Memory B cell (primary cell): ENCODE measurements around the gene BTBD9.
A peak's percentile ranks its signal among the peaks of the same experiment; 100 is the strongest.
"Not testable (repeated sequence)": the region's sequence is repeated elsewhere in the genome, so short reads cannot be mapped to it uniquely, and the experiment has no call there.

ENCODE experiments used
- ATAC-seq: fragments of 150-1000 bp; cut with Tn5 transposase; 2 replicates; pipeline ENCODE4 v1.10.0; 2021; ENCODE audit warnings: low read depth, mild to moderate bottlenecking, moderate library complexity
- DNase-seq, 2 donors: peaks; one replicate each; pipeline ENCODE4 v3.0.0; 2022; ENCODE audit warnings: low spot score in 2 of 2
- H3K27ac Mint-ChIP-seq: one replicate; pipeline ENCODE4 v1.8.0; 2022; ENCODE audit warnings: mild to moderate bottlenecking, moderate library complexity, mixed read lengths
- H3K27me3 Mint-ChIP-seq: one replicate; pipeline ENCODE4 v1.8.0; 2022; ENCODE audit warnings: mixed read lengths
- H3K36me3 Mint-ChIP-seq: one replicate; pipeline ENCODE4 v1.8.0; 2022; ENCODE audit warnings: mild to moderate bottlenecking, mixed read lengths
- H3K4me1 Mint-ChIP-seq: one replicate; pipeline ENCODE4 v1.8.0; 2022; ENCODE audit warnings: mixed read lengths
- H3K4me3 Mint-ChIP-seq: one replicate; pipeline ENCODE4 v1.8.0; 2022; ENCODE audit warnings: mild to moderate bottlenecking, moderate library complexity, mixed read lengths
- H3K9me3 Mint-ChIP-seq: one replicate; pipeline ENCODE4 v1.8.0; 2022; ENCODE audit warnings: mixed read lengths

BTBD9 gene

GRCh38 chr6:38636027-38636426, 3.7 kb downstream of the BTBD9 start:
- no peak overlapping the region for H3K4me3 Mint-ChIP-seq
- H3K27ac Mint-ChIP-seq: peak overlapping the region; percentile 42
- DNase-seq (no peak), ATAC-seq (no peak)
- peaks cover 4% of the 10 kb centered on the region for H3K36me3 Mint-ChIP-seq
- no peaks in the 10 kb centered on the region for H3K27me3 Mint-ChIP-seq
- peaks cover 31% of the 10 kb centered on the region for H3K4me1 Mint-ChIP-seq
- no peaks in the 10 kb centered on the region for H3K9me3 Mint-ChIP-seq

- Mint-ChIP-seq H3K27me3 (no peaks in the 10 kb centered on the region), H3K27ac (peak overlapping the region; percentile 4), H3K4me1 (peaks cover 27% of the 10 kb centered on the region), H3K9me3 (no peaks in the 10 kb centered on the region), H3K36me3 (peaks cover 4% of the 10 kb centered on the region), H3K4me3 (no peak overlapping the region)
- ATAC-seq (no peak), DNase-seq (no peak)
These were observed 5.2 kb downstream of the BTBD9 start for GRCh38 chr6:38634518-38634917.

- H3K27ac Mint-ChIP-seq: no peak overlapping the region
- H3K4me1 Mint-ChIP-seq: peaks cover 21% of the 10 kb centered on the region
- H3K27me3 Mint-ChIP-seq: no peaks in the 10 kb centered on the region
- no peak for DNase-seq
- no peak for ATAC-seq
- no peaks in the 10 kb centered on the region for H3K9me3 Mint-ChIP-seq
- H3K36me3 Mint-ChIP-seq: peaks cover 4% of the 10 kb centered on the region
- no peak overlapping the region for H3K4me3 Mint-ChIP-seq
These were observed 7.2 kb downstream of the BTBD9 start for GRCh38 chr6:38632490-38632889.

GRCh38 chr6:38631186-38631783, 8.4 kb downstream of the BTBD9 start:
- no peak overlapping the region for H3K4me3 Mint-ChIP-seq
- peaks cover 4% of the 10 kb centered on the region for H3K36me3 Mint-ChIP-seq
- no peaks in the 10 kb centered on the region for H3K27me3 Mint-ChIP-seq
- DNase-seq (no peak), ATAC-seq (no peak)
- peaks cover 13% of the 10 kb centered on the region for H3K4me1 Mint-ChIP-seq
- H3K9me3 Mint-ChIP-seq: no peaks in the 10 kb centered on the region
- H3K27ac Mint-ChIP-seq: no peak overlapping the region

- H3K4me3 Mint-ChIP-seq: no peak overlapping the region
- no peak for ATAC-seq
- H3K36me3 Mint-ChIP-seq: no peaks in the 10 kb centered on the region
- H3K27me3 Mint-ChIP-seq: no peaks in the 10 kb centered on the region
- no peaks in the 10 kb centered on the region for H3K9me3 Mint-ChIP-seq
- no peak overlapping the region for H3K27ac Mint-ChIP-seq
- H3K4me1 Mint-ChIP-seq: peaks cover 17% of the 10 kb centered on the region
- no peak for DNase-seq
These were observed 14.5 kb downstream of the BTBD9 start for GRCh38 chr6:38625217-38625616.

- H3K36me3 Mint-ChIP-seq, ATAC-seq, H3K27me3 Mint-ChIP-seq, H3K4me3 Mint-ChIP-seq, H3K9me3 Mint-ChIP-seq, H3K27ac Mint-ChIP-seq, DNase-seq: not testable (repeated sequence)
- H3K4me1 Mint-ChIP-seq: peaks cover 16% of the 10 kb centered on the region
These were observed 20.4 kb downstream of the BTBD9 start for GRCh38 chr6:38619342-38619741.

GRCh38 chr6:38618301-38618700, 21.4 kb downstream of the BTBD9 start:
- H3K4me1 Mint-ChIP-seq: peaks cover 16% of the 10 kb centered on the region
- not testable (repeated sequence) for H3K36me3 Mint-ChIP-seq, H3K9me3 Mint-ChIP-seq, H3K27ac Mint-ChIP-seq, H3K4me3 Mint-ChIP-seq, H3K27me3 Mint-ChIP-seq, ATAC-seq, DNase-seq

- H3K4me3 Mint-ChIP-seq: no peak overlapping the region
- no peak overlapping the region for H3K27ac Mint-ChIP-seq
- no peaks in the 10 kb centered on the region for H3K36me3 Mint-ChIP-seq
- no peaks in the 10 kb centered on the region for H3K9me3 Mint-ChIP-seq
- ATAC-seq (no peak), DNase-seq (no peak)
- no peaks in the 10 kb centered on the region for H3K27me3 Mint-ChIP-seq
- H3K4me1 Mint-ChIP-seq: peaks cover 11% of the 10 kb centered on the region
These were observed 21.9 kb downstream of the BTBD9 start for GRCh38 chr6:38617856-38618255.

GRCh38 chr6:38612143-38612965, 27.4 kb downstream of the BTBD9 start:
- H3K27ac Mint-ChIP-seq: no peak overlapping the region
- H3K4me1 Mint-ChIP-seq: peaks cover 18% of the 10 kb centered on the region
- H3K9me3 Mint-ChIP-seq: no peaks in the 10 kb centered on the region
- DNase-seq (no peak), ATAC-seq (no peak)
- no peaks in the 10 kb centered on the region for H3K27me3 Mint-ChIP-seq
- no peaks in the 10 kb centered on the region for H3K36me3 Mint-ChIP-seq
- H3K4me3 Mint-ChIP-seq: no peak overlapping the region

GRCh38 chr6:38610050-38610625, 29.6 kb downstream of the BTBD9 start:
- DNase-seq (no peak), ATAC-seq (no peak)
- H3K9me3 Mint-ChIP-seq: no peaks in the 10 kb centered on the region
- no peak overlapping the region for H3K4me3 Mint-ChIP-seq
- H3K27ac Mint-ChIP-seq: no peak overlapping the region
- no peaks in the 10 kb centered on the region for H3K27me3 Mint-ChIP-seq
- H3K4me1 Mint-ChIP-seq: peaks cover 15% of the 10 kb centered on the region
- peaks cover 6% of the 10 kb centered on the region for H3K36me3 Mint-ChIP-seq

- Mint-ChIP-seq H3K9me3 (no peaks in the 10 kb centered on the region), H3K27ac (no peak overlapping the region), H3K27me3 (no peaks in the 10 kb centered on the region), H3K36me3 (peaks cover 6% of the 10 kb centered on the region), H3K4me1 (peaks cover 10% of the 10 kb centered on the region), H3K4me3 (no peak overlapping the region)
- no peak for DNase-seq
- no peak for ATAC-seq
These were observed 35.0 kb downstream of the BTBD9 start for GRCh38 chr6:38604700-38605099.

GRCh38 chr6:38603966-38604365, 35.8 kb downstream of the BTBD9 start:
- Mint-ChIP-seq H3K36me3 (peaks cover 9% of the 10 kb centered on the region), H3K27me3 (no peaks in the 10 kb centered on the region), H3K4me1 (peaks cover 10% of the 10 kb centered on the region), H3K9me3 (no peaks in the 10 kb centered on the region), H3K27ac (no peak overlapping the region), H3K4me3 (no peak overlapping the region)
- no peak for DNase-seq
- ATAC-seq: no peak

- no peak for ATAC-seq
- no peak overlapping the region for H3K27ac Mint-ChIP-seq
- H3K4me1 Mint-ChIP-seq: peaks cover 8% of the 10 kb centered on the region
- peaks cover 9% of the 10 kb centered on the region for H3K36me3 Mint-ChIP-seq
- H3K27me3 Mint-ChIP-seq: no peaks in the 10 kb centered on the region
- no peaks in the 10 kb centered on the region for H3K9me3 Mint-ChIP-seq
- H3K4me3 Mint-ChIP-seq: no peak overlapping the region
- DNase-seq: no peak
These were observed 36.2 kb downstream of the BTBD9 start for GRCh38 chr6:38603496-38603895.

GRCh38 chr6:38599966-38600550, 39.7 kb downstream of the BTBD9 start:
- no peak for ATAC-seq
- Mint-ChIP-seq H3K4me1 (peaks cover 6% of the 10 kb centered on the region), H3K9me3 (no peaks in the 10 kb centered on the region), H3K27ac (no peak overlapping the region), H3K36me3 (peaks cover 16% of the 10 kb centered on the region), H3K4me3 (no peak overlapping the region), H3K27me3 (no peaks in the 10 kb centered on the region)
- DNase-seq: no peak
